ENCODE measurements around the gene GPANK1. TPM values are rescaled to one million over a fixed set of nuclear protein-coding genes. Genes with fewer than 3 reads are reported as not detected.

Gene GPANK1
- total RNA-seq, 2 donors from 2014 or later = 30.3 to 37.7 TPM

DNA sequence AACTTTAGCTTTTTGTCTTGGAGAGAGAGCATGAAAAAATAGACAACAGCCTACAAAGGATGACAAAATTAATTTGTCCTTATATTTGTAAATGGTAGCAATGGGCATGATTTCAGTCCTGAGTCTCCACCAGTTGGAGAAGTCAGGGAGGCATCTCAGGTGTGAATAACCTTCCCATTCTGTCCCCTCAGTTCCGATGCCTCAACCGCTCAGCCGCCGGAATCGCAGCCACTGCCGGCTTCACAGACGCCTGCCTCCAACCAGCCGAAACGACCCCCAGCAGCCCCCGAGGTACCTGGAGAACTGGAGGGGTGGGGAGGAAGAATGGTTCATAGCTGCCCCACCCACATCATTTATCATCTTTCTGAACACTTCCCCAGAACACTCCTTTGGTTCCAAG lies 40.7 kb downstream of the GPANK1 start:
- Mint-ChIP-seq H3K27ac (no peak overlapping the region), H3K4me1 (ENCODE audit: low read depth) (peaks cover 20% of the 10 kb centered on the region), H3K4me3 (no peak overlapping the region), H3K36me3 (ENCODE audit: insufficient read depth in 2 of 2) (peaks cover 27 to 53% of the 10 kb centered on the region in 2 donors), H3K27me3 (ENCODE audit: low read depth) (no peaks in the 10 kb centered on the region), H3K9me3 (no peaks in the 10 kb centered on the region)
- ATAC-seq (replicated peaks in 1 of 2) = no peak
- DNase-seq = no peak

DNA sequence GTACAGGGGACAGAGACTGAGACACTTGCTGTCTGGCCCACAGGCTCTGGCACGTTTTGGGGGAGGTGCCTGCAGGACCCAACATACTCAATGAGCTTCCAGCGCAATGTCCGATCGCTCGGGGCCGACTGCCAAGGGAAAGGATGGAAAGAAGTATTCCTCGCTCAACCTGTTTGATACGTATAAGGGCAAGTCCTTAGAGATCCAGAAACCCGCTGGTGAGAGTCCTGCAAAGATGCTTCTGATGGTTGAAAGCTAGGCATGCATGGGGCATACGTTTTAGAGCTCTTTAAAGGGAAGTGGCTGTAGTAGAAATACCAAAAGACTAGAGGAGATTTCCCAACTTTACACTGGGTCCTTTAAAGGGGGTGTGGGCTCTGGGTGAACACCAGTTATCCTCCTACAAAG lies 42.1 kb downstream of the GPANK1 start:
- Mint-ChIP-seq H3K27ac (peak overlapping the region; percentile 98), H3K4me3 (peak overlapping the region; percentile 85 to 97), H3K4me1 (ENCODE audit: low read depth) (peaks cover 33% of the 10 kb centered on the region), H3K9me3 (no peaks in the 10 kb centered on the region), H3K36me3 (ENCODE audit: insufficient read depth in 2 of 2) (peaks cover 26 to 48% of the 10 kb centered on the region in 2 donors), H3K27me3 (ENCODE audit: low read depth) (no peaks in the 10 kb centered on the region)
- ATAC-seq (replicated peaks in 1 of 2) (no peak), DNase-seq (no peak)

DNA sequence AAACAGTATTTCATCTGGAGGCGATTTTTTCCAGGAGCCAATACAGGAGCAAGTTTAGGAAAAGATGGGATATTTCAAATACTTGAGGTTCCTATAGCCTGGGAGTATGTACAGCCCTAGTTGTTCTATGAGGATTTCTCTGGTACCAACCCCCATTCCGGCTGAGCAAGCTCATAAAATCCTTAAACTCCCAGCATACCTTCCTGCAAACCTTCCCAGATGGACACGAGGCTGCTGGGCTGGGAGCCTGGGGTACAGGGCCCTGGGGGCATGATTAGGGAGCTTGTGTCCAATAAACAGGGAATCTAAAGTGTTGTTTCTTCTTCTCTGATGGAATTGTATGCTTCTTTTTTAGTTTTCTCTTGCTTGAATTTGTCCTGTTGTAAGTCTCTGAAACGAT lies 42.8 kb downstream of the GPANK1 start:
- Mint-ChIP-seq H3K27me3 (ENCODE audit: low read depth) (no peaks in the 10 kb centered on the region), H3K36me3 (ENCODE audit: insufficient read depth in 2 of 2) (peaks cover 20 to 41% of the 10 kb centered on the region in 2 donors), H3K4me3 (peak overlapping the region; percentile 85 to 97), H3K4me1 (ENCODE audit: low read depth) (peaks cover 39% of the 10 kb centered on the region), H3K27ac (peak overlapping the region; percentile 98), H3K9me3 (no peaks in the 10 kb centered on the region)
- ATAC-seq (replicated peaks in 1 of 2) (no peak), DNase-seq (no peak)

DNA sequence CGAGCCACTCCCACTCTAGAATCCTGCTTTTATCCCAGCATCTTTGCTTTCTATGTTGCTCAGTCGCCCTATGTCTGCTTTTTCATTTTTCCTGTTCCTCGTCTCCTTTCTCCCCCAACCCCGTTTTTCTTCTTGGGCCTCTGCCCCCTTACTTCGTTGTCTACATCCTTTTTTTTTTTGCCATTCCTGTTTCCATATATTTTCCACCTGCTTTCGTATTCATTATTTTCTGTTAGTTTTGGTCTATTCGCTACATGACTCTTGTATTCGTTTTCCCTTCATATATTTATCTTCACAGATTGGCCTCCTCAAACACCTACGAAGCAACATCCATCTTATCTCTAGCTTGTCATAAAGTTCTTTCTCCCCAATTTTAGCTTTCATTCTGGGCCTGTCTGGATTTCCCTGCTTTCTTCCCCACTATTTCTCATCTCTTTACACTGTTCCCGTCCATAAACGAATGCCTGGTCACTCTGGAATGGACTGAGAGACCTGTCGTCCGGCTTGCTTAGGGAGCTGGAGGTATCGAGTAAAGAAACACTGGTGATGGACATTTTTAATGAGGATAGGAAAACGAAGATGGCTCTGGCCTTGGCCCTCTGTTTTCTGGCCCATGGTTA lies 43.4 kb downstream of the GPANK1 start:
- H3K27me3 Mint-ChIP-seq (ENCODE audit: low read depth) = no peaks in the 10 kb centered on the region
- peaks cover 45% of the 10 kb centered on the region for H3K4me1 Mint-ChIP-seq (ENCODE audit: low read depth)
- no peak for DNase-seq
- H3K4me3 Mint-ChIP-seq = peak overlapping the region; percentile 85 to 97
- peaks cover 18 to 39% of the 10 kb centered on the region in 2 donors for H3K36me3 Mint-ChIP-seq (ENCODE audit: insufficient read depth in 2 of 2)
- peak overlapping the region; percentile 98 for H3K27ac Mint-ChIP-seq
- no peak for ATAC-seq (replicated peaks in 1 of 2)
- H3K9me3 Mint-ChIP-seq = no peaks in the 10 kb centered on the region

DNA sequence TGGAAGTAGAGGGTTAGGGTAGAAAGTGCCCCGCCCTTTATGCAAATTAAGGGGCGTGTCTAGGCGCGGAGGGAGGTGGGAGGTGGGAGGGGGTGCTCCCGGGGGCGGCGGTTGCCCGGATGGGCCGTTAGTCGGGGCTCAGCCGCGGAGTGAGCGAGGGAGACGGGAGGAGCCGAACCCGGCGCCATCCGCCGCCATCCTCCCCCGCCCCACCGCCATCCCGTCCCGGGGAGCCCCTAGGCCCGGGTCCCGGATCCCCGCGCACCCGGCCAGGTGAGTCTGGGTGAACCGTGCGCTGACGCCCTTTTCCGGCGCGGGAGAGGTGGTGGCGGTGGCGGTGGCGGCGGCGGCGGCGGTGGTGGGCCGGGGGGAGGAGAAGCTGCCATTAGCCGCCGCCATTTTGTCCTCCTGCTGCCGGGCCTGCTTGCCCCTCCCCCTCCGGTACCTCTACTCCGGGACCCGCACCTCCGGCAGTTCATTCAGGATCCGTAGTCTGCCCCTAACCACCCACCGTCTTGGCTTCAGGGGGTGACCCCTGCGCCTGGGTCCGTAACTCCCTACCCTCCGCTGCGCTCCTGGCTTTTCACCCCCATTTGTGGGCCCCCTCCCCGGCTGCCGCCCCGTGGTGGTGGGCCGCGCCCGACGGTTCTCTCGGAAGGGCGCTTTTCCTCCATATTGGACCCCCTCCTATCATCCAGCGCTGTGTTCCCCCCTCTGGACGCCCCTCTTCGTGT lies 44.0 kb downstream of the GPANK1 start, which contains the start of gene PRRC2A:
Gene PRRC2A (plus strand): TSS at position 130 of the 734 bp plus-strand sequence. CDS start 2,075 bp downstream, outside the sequence.
- DNase-seq (peak; percentile 85 to 97), ATAC-seq (replicated peaks in 1 of 2) (peak; percentile 36 to 67)
- peaks cover 51% of the 10 kb centered on the region for H3K4me1 Mint-ChIP-seq (ENCODE audit: low read depth)
- H3K36me3 Mint-ChIP-seq (ENCODE audit: insufficient read depth in 2 of 2) = peaks cover 15 to 32% of the 10 kb centered on the region in 2 donors
- no peaks in the 10 kb centered on the region for H3K9me3 Mint-ChIP-seq
- H3K27ac Mint-ChIP-seq = peak within 1 kb of the TSS; percentile 98
- peak within 1 kb of the TSS; percentile 85 to 97 for H3K4me3 Mint-ChIP-seq
- no peaks in the 10 kb centered on the region for H3K27me3 Mint-ChIP-seq (ENCODE audit: low read depth)

DNA sequence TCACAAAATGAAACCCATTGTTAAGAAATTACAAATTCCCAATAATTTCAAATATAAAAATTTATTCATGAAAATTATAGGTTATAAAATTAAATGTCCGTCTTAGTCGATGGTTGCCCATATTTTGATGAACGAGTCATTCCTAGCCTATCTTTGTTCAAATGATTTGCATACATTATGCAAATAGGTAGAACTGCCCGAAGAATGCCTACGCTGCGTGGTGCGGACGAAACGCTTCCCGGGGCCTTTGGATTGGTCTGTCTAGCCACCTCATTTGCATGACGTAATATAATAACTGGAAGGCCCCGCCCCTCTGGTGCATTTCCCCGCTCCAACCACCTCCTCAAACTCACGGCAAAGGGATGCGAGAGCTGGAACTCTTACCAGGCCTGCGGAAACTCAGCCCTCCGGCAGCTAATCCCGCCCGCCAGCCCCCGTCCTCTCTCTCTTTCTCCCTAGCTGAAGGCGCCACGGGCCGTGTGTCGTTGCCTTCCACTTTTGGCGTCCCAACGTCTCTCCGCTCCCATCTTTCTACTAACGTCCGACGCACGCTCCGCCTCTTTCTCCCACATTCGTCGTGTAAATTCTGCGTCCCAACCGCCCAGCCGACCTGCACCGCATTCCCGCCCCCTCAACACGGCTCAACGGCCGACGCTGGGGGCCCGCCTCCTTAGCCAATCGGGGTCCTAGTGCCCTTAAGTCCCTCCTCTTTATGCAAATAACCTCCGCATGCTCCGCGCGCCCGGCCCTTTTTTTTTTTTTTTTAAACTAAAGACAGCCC lies 44.8 kb downstream of the GPANK1 start:
- H3K36me3 Mint-ChIP-seq (ENCODE audit: insufficient read depth in 2 of 2) = peaks cover 15 to 28% of the 10 kb centered on the region in 2 donors

DNA sequence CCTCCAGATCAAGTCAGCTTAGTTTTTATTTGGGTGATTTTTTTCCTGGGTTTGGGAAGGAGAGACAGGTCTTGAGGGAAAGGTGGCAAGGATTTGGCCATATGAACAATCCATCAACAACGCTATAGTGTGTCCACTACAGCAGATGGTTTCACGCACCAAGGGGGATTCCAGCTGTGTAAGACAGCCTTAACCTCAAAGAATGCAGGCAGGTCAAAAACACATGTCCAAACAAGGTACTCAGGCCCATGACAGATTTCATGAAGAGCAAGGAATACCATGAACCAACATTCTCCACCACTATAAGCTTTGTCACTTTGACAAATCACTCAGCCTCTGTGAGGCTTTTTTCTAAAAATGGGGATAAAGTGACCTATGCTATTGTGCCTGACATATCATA lies 47.8 kb downstream of the GPANK1 start:
- Mint-ChIP-seq H3K9me3 (no peaks in the 10 kb centered on the region), H3K27ac (peak overlapping the region; percentile 66)
- ATAC-seq (replicated peaks in 1 of 2) = no peak

More for the DNA sequence above, 44.8 kb downstream of the GPANK1 start:
- H3K9me3 Mint-ChIP-seq = no peaks in the 10 kb centered on the region
- H3K27me3 Mint-ChIP-seq (ENCODE audit: low read depth) = no peaks in the 10 kb centered on the region
- ATAC-seq (replicated peaks in 1 of 2) (peak; percentile 84 to 88), DNase-seq (peak; percentile 98 to 99)
- H3K27ac Mint-ChIP-seq = peak overlapping the region; percentile 81
- peak overlapping the region; percentile 77 to 85 for H3K4me3 Mint-ChIP-seq
- peaks cover 54% of the 10 kb centered on the region for H3K4me1 Mint-ChIP-seq (ENCODE audit: low read depth)

DNA sequence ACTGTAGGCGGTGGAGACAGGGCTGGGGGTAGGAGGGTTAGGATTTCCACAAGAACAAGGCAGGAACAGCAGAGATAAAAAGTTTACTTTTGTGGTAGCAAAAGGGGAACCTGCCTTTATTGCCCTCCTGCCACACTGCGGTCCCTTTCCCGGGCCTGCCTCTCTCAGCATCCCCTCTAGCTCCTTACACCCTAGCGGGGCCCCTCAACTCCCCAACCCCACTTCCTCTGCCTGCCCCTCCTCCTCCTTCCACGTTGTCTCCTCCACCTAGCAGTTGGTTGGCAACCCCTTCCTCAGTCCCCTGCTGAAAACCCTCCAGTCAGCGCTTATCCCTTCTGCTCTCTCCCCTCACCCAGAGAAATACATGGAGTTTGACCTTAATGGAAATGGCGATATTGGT lies 49.0 kb downstream of the GPANK1 start:
- H3K4me3 Mint-ChIP-seq = peak overlapping the region; percentile 75 to 88
- H3K27ac Mint-ChIP-seq = peak overlapping the region; percentile 66
- no peaks in the 10 kb centered on the region for H3K9me3 Mint-ChIP-seq
- ATAC-seq (replicated peaks in 1 of 2) (no peak), DNase-seq (peak; percentile 49 to 52)
- peaks cover 44% of the 10 kb centered on the region for H3K4me1 Mint-ChIP-seq (ENCODE audit: low read depth)
- H3K27me3 Mint-ChIP-seq (ENCODE audit: low read depth) = no peaks in the 10 kb centered on the region
- H3K36me3 Mint-ChIP-seq (ENCODE audit: insufficient read depth in 2 of 2) = no peaks in the 10 kb centered on the region

More for the DNA sequence above, 47.8 kb downstream of the GPANK1 start:
- Mint-ChIP-seq H3K4me3 (peak overlapping the region; percentile 75 to 88), H3K27me3 (ENCODE audit: low read depth) (no peaks in the 10 kb centered on the region), H3K4me1 (ENCODE audit: low read depth) (peaks cover 50% of the 10 kb centered on the region), H3K36me3 (ENCODE audit: insufficient read depth in 2 of 2) (peaks cover 7 to 10% of the 10 kb centered on the region in 2 donors)
- no peak for DNase-seq

DNA sequence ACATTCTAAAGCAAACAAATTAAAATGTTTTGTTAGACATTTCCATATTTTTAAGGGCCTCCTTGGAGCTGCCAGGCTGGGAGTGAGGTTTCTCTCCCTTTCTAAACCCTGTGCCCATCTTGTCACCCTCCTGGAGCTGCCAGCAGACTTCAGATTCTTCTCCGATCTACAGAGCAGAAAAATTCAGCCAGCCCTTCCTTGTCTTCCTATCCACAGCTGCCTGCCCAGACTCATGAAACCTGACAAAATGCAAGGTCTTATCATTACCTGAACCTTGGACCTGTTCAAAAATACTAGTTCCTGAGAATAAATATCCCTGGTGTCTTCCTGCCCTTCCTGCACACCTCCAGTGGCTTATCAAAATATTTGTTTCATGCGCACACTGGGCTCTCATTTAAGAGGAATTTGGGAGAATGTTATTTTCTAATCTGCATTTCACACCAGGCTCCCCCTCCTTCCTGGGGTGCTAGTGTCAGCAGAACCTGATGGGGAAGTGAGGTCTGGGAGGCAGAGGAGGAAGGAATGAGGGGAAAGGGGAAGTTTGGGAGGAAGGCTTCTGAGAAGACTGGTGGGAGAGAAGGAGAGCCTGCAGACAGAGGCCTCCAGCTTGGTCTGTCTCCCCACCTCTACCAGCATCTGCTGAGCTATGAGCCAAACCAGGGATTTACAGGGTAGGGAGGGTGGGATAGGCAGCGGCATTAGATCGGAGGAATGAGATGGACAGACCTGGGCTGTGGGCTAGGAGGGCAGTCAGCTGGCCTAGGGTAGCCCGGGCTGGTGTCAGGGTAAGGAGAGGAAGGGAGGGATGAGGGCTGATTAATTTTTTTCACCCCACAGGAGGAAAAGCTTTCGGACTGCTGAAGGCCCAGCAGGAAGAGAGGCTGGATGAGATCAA lies 49.9 kb downstream of the GPANK1 start, which contains the start of gene AIF1:
Gene AIF1 (plus strand): TSS at position 551 of the 895 bp plus-strand sequence. CDS start 96 bp downstream, at position 647.
- no peak for ATAC-seq (replicated peaks in 1 of 2)
- Mint-ChIP-seq H3K36me3 (ENCODE audit: insufficient read depth in 2 of 2) (no peaks in the 10 kb centered on the region), H3K9me3 (no peaks in the 10 kb centered on the region), H3K4me3 (peak within 1 kb of the TSS; percentile 75 to 88), H3K27me3 (ENCODE audit: low read depth) (no peaks in the 10 kb centered on the region), H3K4me1 (ENCODE audit: low read depth) (peaks cover 44% of the 10 kb centered on the region), H3K27ac (peak within 1 kb of the TSS; percentile 66)
- no peak for DNase-seq

DNA sequence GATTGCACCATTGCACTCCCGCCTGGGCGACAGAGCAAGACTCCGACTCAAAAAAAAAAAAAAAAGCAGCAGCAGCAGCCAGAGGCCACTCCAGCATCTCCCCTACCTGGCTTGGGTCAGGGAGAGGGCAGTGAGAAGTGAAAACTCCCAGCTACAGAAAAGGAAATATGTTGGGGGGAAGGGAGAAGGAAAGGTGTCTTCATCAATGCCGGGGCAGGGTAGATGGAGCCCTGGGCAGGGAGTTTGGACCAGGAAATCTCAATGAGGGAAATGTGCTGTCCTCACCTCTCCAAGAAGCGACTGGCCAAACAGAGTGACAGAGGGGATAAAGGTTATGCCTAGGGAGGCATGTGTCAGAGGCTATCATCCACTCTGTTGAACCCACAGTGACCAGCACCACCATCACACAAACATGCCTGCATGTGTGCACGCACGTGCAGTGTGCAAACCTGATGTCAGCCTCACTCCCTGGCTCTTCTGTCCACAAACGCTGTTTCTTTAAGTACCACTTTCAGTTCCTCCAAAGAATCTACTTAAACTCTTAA lies 50.6 kb downstream of the GPANK1 start:
- no peak for DNase-seq
- H3K27ac Mint-ChIP-seq = no peak overlapping the region
- no peak for ATAC-seq (replicated peaks in 1 of 2)
- no peaks in the 10 kb centered on the region for H3K27me3 Mint-ChIP-seq (ENCODE audit: low read depth)
- no peaks in the 10 kb centered on the region for H3K36me3 Mint-ChIP-seq (ENCODE audit: insufficient read depth in 2 of 2)
- H3K4me3 Mint-ChIP-seq = no peak overlapping the region
- peaks cover 44% of the 10 kb centered on the region for H3K4me1 Mint-ChIP-seq (ENCODE audit: low read depth)
- H3K9me3 Mint-ChIP-seq = no peaks in the 10 kb centered on the region

Measured in activated T-cell treated with anti-CD3 and anti-CD28 coated beads, Interleukin-2, amount 50 U/mL, for 72 hours (primary cell).